HepG2 (cell line): ENCODE measurements around the gene ANKLE1. TPM values are rescaled to one million over a fixed set of nuclear protein-coding genes. Genes with fewer than 3 reads are reported as not detected.

Experiments used
- HNRNPH1 ChIP-seq: fragments of 200-400 bp; formaldehyde crosslinking; optimal IDR thresholded peaks from 2 replicates; pipeline ENCODE3; 2017; ENCODE audit warnings: mild to moderate bottlenecking, low read depth, low read length
- SRSF4 ChIP-seq: fragments of 200-400 bp; formaldehyde crosslinking; IDR thresholded peaks from one replicate; pipeline ENCODE4 v1.6.1; 2018; ENCODE audit warnings: mild to moderate bottlenecking, low read depth, low read length, moderate library complexity; ENCODE audit not compliant: poor library complexity, severe bottlenecking
- TEAD3 ChIP-seq: optimal IDR thresholded peaks from 2 replicates; pipeline ENCODE3; 2016; ENCODE audit warnings: borderline replicate concordance
- ZMYM4 ChIP-seq: sonication (generic); formaldehyde crosslinking; IDR thresholded peaks from 2 replicates; pipeline ENCODE4 v1.8.1; 2023; ENCODE audit warnings: mild to moderate bottlenecking, missing genetic modification reagents
- ZNF207 ChIP-seq: fragments of 450-650 bp; IDR thresholded peaks from 2 replicates; pipeline ENCODE4 v1.6.1; 2016; ENCODE audit warnings: antibody characterized with exemption, borderline replicate concordance
- ZNF3 ChIP-seq: IDR thresholded peaks from 2 replicates; pipeline ENCODE4 v1.7.0; 2017; ENCODE audit warnings: inconsistent platforms
- ZNF629 ChIP-seq: sonication (generic); formaldehyde crosslinking; conservative IDR thresholded peaks from 2 replicates; pipeline ENCODE4 v1.5.0; 2020; ENCODE audit warnings: missing genetic modification reagents
- ZNF75D ChIP-seq: sonication (generic); formaldehyde crosslinking; IDR thresholded peaks from 2 replicates; pipeline ENCODE4 v1.8.1; 2023; ENCODE audit warnings: missing genetic modification reagents, mild to moderate bottlenecking, borderline replicate concordance
- polyA plus RNA-seq, 8 experiments: library from polyadenylated mRNA; depleted of rRNA in 3 of 8; stranded (reverse) in 7 of 8; unstranded in 1 of 8; fragments of >200 nt; fragmentation: Illumina TruSeq in 4 of 8; extraction: Trizol in 4 of 8; gene quantifications; 2 replicates each; pipeline versions ENCODE4 v1.2.1 to v1.2.3, GENCODE V29; 2011 to 2016; ENCODE audit warnings: low read depth in 4 of 8, missing spikeins in 1 of 8, mixed read lengths in 1 of 8; ENCODE audit not compliant: insufficient read depth in 1 of 8
- total RNA-seq, 5 experiments: library from RNA; depleted of rRNA; stranded (reverse); fragments of >200 nt; fragmentation: Illumina TruSeq; extraction: Trizol; gene quantifications; 2 replicates each; pipeline ENCODE4 v1.2.3, GENCODE V29; 2016; ENCODE audit warnings: low read depth in 1 of 5
- TF ChIP-seq, protein P1 (sequence below), 2 experiments: fragments of 450-650 bp in 1 of 2; sonication (generic) in 1 of 2; formaldehyde crosslinking in 1 of 2; IDR thresholded peaks; 2 replicates each; pipeline versions ENCODE4 v1.6.1 to v1.8.0; 2016 to 2022; ENCODE audit warnings: antibody characterized with exemption in 1 of 2, mild to moderate bottlenecking in 1 of 2, missing genetic modification reagents in 1 of 2
- TF ChIP-seq, protein P2 (sequence below): sonication (generic); formaldehyde crosslinking; IDR thresholded peaks from 2 replicates; pipeline ENCODE4 v1.4.0; 2020; ENCODE audit warnings: missing genetic modification reagents, borderline replicate concordance
- TF ChIP-seq, protein P3 (sequence below): sonication (generic); formaldehyde crosslinking; IDR thresholded peaks from 2 replicates; pipeline ENCODE4 v1.5.0; 2020; ENCODE audit warnings: missing genetic modification reagents
- TF ChIP-seq, protein P4 (sequence below): sonication (generic); formaldehyde crosslinking; IDR thresholded peaks from 2 replicates; pipeline ENCODE4 v1.4.0; 2020; ENCODE audit warnings: missing genetic modification reagents, borderline replicate concordance

ANKLE1 gene
- total and polyA plus RNA-seq, 2 of the 13 experiments (the other 11 are each of a cell fraction or from before 2014, with no cell fraction given), result 0.69 to 1.5 TPM

DNA sequence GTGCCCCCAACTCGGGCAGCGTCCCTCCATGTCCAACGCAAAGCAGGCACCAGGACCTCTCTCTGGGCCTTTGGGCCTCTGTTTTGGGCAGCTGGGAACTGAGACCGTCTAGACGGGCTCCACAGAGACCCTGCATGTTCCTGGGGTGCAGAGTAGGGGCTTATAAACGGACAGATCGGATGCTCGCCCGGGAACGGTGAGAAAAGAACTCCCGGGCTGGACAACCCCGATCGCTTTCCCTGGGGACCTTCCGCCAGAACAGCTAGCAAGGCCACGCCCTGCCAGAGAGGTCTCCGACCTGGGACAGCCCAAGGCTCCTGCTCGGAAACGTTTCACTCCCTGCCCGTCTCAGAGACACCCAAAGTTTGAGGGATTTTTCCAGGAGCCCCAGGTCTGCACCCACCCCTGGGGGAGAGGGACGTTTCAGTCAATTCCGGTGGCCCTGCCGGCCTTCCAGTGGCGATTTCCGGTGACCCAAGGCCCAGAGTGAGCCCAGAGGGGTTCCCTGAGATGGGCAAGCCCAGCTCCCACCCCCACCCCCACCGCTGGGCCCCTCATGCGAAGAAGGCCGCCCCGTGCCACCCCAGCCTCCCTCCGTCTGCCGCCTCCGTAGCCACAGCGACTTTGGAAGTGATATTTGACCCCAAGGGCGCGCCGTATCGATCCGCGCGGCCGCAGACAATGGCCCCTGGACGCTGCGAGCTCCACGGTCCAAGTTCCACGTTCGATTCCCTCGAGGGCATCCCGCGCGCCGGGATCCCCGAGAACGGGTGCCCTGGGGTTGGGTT is 37.7 kb upstream of the ANKLE1 start (continued):
- TF ChIP-seq, protein P1, sequence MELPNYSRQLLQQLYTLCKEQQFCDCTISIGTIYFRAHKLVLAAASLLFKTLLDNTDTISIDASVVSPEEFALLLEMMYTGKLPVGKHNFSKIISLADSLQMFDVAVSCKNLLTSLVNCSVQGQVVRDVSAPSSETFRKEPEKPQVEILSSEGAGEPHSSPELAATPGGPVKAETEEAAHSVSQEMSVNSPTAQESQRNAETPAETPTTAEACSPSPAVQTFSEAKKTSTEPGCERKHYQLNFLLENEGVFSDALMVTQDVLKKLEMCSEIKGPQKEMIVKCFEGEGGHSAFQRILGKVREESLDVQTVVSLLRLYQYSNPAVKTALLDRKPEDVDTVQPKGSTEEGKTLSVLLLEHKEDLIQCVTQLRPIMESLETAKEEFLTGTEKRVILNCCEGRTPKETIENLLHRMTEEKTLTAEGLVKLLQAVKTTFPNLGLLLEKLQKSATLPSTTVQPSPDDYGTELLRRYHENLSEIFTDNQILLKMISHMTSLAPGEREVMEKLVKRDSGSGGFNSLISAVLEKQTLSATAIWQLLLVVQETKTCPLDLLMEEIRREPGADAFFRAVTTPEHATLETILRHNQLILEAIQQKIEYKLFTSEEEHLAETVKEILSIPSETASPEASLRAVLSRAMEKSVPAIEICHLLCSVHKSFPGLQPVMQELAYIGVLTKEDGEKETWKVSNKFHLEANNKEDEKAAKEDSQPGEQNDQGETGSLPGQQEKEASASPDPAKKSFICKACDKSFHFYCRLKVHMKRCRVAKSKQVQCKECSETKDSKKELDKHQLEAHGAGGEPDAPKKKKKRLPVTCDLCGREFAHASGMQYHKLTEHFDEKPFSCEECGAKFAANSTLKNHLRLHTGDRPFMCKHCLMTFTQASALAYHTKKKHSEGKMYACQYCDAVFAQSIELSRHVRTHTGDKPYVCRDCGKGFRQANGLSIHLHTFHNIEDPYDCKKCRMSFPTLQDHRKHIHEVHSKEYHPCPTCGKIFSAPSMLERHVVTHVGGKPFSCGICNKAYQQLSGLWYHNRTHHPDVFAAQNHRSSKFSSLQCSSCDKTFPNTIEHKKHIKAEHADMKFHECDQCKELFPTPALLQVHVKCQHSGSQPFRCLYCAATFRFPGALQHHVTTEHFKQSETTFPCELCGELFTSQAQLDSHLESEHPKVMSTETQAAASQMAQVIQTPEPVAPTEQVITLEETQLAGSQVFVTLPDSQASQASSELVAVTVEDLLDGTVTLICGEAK (IDR thresholded peaks at IDR 0.05), result no peak
- TF ChIP-seq, protein P1 (CRISPR knock-in tag; IDR thresholded peaks at IDR 0.05), result no peak
- TF ChIP-seq, protein P2, sequence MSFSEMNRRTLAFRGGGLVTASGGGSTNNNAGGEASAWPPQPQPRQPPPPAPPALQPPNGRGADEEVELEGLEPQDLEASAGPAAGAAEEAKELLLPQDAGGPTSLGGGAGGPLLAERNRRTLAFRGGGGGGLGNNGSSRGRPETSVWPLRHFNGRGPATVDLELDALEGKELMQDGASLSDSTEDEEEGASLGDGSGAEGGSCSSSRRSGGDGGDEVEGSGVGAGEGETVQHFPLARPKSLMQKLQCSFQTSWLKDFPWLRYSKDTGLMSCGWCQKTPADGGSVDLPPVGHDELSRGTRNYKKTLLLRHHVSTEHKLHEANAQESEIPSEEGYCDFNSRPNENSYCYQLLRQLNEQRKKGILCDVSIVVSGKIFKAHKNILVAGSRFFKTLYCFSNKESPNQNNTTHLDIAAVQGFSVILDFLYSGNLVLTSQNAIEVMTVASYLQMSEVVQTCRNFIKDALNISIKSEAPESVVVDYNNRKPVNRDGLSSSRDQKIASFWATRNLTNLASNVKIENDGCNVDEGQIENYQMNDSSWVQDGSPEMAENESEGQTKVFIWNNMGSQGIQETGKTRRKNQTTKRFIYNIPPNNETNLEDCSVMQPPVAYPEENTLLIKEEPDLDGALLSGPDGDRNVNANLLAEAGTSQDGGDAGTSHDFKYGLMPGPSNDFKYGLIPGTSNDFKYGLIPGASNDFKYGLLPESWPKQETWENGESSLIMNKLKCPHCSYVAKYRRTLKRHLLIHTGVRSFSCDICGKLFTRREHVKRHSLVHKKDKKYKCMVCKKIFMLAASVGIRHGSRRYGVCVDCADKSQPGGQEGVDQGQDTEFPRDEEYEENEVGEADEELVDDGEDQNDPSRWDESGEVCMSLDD (CRISPR knock-in tag), result peak; percentile 79; the same call in 1 of the 2 replicates
- TF ChIP-seq HNRNPH1 (no peak), ZNF629 (CRISPR knock-in tag) (peak; percentile 24; the same call in 1 of the 2 replicates), TEAD3 (CRISPR knock-in tag) (no peak), SRSF4 (no peak), ZMYM4 (no peak), ZNF207 (no peak), ZNF3 (no peak), ZNF75D (no peak)
- TF ChIP-seq, protein P3, sequence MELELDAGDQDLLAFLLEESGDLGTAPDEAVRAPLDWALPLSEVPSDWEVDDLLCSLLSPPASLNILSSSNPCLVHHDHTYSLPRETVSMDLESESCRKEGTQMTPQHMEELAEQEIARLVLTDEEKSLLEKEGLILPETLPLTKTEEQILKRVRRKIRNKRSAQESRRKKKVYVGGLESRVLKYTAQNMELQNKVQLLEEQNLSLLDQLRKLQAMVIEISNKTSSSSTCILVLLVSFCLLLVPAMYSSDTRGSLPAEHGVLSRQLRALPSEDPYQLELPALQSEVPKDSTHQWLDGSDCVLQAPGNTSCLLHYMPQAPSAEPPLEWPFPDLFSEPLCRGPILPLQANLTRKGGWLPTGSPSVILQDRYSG (CRISPR knock-in tag), result no peak
- TF ChIP-seq, protein P4, sequence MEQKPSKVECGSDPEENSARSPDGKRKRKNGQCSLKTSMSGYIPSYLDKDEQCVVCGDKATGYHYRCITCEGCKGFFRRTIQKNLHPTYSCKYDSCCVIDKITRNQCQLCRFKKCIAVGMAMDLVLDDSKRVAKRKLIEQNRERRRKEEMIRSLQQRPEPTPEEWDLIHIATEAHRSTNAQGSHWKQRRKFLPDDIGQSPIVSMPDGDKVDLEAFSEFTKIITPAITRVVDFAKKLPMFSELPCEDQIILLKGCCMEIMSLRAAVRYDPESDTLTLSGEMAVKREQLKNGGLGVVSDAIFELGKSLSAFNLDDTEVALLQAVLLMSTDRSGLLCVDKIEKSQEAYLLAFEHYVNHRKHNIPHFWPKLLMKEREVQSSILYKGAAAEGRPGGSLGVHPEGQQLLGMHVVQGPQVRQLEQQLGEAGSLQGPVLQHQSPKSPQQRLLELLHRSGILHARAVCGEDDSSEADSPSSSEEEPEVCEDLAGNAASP (CRISPR knock-in tag), result peak; percentile 84
